OCI-LY3 (cell line): ENCODE results near the gene HRAS.

Source experiments
- CTCF ChIP-seq: fragments of 200-600, 300-600 bp; sonication (generic); IDR thresholded peaks from 2 replicates; pipeline ENCODE4 v1.5.1; 2014; ENCODE audit warnings: antibody characterized with exemption, low read length, low read depth
- EZH2phosphoT487 ChIP-seq: fragments of 200-600 bp; shearing (Covaris generic); IDR thresholded peaks from 2 replicates; pipeline ENCODE4 v1.6.1; 2018; ENCODE audit warnings: antibody characterized with exemption, mixed run types, low read depth

DNA sequence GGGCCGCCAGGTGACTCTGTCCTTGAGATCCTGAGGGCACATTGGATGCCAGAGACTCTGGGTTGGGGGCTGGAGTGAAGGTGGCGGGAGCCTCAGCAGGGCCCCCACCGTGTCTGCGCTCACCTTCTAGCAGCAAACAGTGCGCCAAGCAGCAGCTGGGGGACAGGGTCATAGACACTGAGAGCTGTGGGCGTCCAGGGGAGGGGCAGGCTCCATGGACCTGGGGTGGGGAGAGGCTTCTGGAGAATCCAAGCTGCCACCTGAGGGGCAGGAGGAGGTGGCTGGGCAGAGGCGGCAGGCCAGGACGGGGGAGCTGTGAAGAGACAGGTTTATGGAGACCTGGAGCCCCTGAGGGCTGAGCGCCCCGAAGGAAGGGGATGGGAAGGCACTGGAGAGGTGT is 48.9 kb upstream of the HRAS start:
- TF ChIP-seq CTCF (no peak), EZH2phosphoT487 (no peak)
